Adipocyte (in vitro differentiated cells): ENCODE data around the gene MAD1L1.

ENCODE experiments used
- DNase-seq: peaks from one replicate; pipeline ENCODE4 v3.0.0-alpha.2; 2015; ENCODE audit warnings: low read depth
- H3K27me3 ChIP-seq: replicated peaks from 2 replicates; pipeline ENCODE4 v1.7.0; 2013; ENCODE audit warnings: mild to moderate bottlenecking, low read length, moderate library complexity; ENCODE audit not compliant: control insufficient read depth, insufficient read depth
- H3K36me3 ChIP-seq: 2 replicates; pipeline ENCODE4 v1.7.0; 2013; ENCODE audit warnings: low read length, mild to moderate bottlenecking, moderate library complexity; ENCODE audit not compliant: control insufficient read depth, insufficient read depth, severe bottlenecking
- H3K4me1 ChIP-seq: 2 replicates; pipeline ENCODE4 v1.7.0; 2013; ENCODE audit warnings: mild to moderate bottlenecking, low read length, moderate library complexity; ENCODE audit not compliant: control insufficient read depth, insufficient read depth
- H3K4me3 ChIP-seq: 2 replicates; pipeline ENCODE4 v1.7.0; 2013; ENCODE audit warnings: mild to moderate bottlenecking, low read length, moderate library complexity
- H3K9ac ChIP-seq: 2 replicates; pipeline ENCODE4 v1.7.0; 2013; ENCODE audit warnings: mild to moderate bottlenecking, low read length, moderate library complexity
- H3K9me3 ChIP-seq: 2 replicates; pipeline ENCODE4 v1.7.0; 2013; ENCODE audit warnings: mild to moderate bottlenecking, low read length, moderate library complexity; ENCODE audit not compliant: control insufficient read depth

Gene MAD1L1

DNA sequence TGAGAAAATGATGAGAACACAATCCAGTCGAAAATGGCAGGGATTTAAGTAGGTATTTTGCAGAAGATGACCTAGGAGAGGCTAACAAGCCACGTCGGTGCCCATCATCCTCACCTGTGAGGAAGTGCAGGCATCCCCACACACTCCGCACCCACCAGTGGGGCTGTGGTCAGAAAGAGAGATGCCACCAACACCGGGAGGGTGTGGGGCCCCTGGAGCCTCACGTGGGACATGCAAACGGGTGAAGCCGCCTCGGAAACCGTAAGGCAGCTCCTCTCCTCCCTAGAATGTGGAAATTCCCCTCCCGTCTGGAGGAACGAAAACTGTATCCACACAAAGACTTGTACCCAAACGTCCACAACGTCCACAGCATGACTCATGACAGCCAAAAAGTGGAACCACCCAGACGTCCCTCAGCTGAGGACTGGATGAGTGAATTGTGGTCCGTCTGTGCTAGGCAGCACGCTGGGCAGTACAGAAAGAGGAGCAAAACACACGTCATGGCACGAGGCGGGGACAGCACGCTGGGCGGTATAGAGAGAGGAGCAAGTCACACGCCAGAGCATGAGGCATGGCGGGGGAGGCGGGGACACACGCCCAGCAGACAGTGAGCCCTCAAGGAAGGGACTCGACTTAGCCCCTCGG is 316.7 kb downstream of the MAD1L1 start:
- Histone ChIP-seq H3K4me3 (no peak overlapping the region), H3K36me3 (no peaks in the 10 kb centered on the region), H3K9me3 (no peaks in the 10 kb centered on the region), H3K4me1 (peaks cover 35% of the 10 kb centered on the region), H3K27me3 (no peaks in the 10 kb centered on the region), H3K9ac (no peak overlapping the region)
- no peak for DNase-seq

DNA sequence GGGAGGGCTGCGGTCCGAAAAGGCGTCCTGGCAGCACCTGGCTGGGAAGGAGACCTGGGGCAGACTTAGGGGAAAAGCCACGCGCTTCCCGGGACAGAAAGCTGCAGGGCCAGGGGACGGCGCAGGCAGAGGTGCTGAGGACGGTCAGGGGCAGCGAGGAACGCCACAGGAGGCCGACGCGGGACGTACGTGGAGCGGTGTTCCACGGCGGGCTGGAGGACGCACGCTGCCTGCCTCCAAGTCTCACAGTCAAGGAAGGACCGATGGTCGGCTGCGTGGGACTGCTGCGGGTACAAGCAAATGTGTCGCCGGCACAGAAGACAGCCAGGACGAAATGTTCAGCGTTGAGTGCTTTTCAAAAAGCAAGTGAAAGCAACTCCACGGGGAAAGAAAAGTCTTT is 317.4 kb downstream of the MAD1L1 start:
- no peak overlapping the region for H3K4me3 ChIP-seq
- no peak for DNase-seq

DNA sequence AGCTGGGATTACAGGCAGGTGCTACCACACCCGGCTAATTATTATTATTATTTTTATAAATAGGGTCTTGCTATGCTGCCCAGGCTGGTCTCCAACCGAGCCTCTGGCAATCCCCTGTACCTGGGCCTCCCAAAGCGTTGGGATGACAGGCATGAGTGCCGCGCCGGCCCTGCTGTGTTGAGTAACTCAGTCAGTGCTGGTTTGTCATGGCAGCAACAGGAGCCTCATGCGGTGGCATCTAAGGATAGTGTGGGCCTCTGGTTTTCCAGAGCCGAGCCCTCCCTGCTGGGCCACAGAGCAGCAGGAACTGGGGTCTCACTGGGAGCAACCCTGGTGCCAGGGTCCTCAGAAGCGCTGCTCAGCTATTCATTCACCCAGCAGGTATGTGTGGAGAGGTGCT is 318.0 kb downstream of the MAD1L1 start:
- no peaks in the 10 kb centered on the region for H3K27me3 ChIP-seq
- H3K4me3 ChIP-seq, result no peak overlapping the region
- H3K4me1 ChIP-seq, result peaks cover 32% of the 10 kb centered on the region
- DNase-seq, result no peak
- no peaks in the 10 kb centered on the region for H3K9me3 ChIP-seq
- no peak overlapping the region for H3K9ac ChIP-seq
- H3K36me3 ChIP-seq, result no peaks in the 10 kb centered on the region

More for the DNA sequence above, 317.4 kb downstream of the MAD1L1 start:
- no peak overlapping the region for H3K9ac ChIP-seq
- peaks cover 35% of the 10 kb centered on the region for H3K4me1 ChIP-seq
- no peaks in the 10 kb centered on the region for H3K27me3 ChIP-seq
- H3K9me3 ChIP-seq, result no peaks in the 10 kb centered on the region
- no peaks in the 10 kb centered on the region for H3K36me3 ChIP-seq

DNA sequence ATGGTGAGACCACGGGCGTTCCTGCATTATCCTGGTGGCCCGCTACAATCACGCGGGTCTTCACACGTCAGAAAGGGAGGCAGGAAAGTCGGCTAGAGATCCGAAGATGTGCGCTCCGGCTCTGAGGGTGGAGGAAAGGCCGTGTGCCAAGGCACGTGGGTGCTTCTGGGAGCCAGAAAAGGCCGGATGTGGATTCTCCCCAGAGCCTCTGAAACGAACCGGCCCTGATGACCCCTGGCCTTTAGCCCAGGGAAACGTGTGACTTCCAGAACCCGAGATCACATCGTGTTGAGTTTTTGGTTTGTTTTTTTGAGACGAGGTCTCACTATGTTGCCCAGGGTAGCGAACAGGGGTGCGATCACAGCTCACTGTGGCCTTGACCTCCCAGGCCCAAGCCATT is 318.4 kb downstream of the MAD1L1 start:
- Histone ChIP-seq H3K27me3 (no peaks in the 10 kb centered on the region), H3K4me1 (peaks cover 27% of the 10 kb centered on the region), H3K4me3 (no peak overlapping the region), H3K9ac (peak overlapping the region; percentile 25), H3K36me3 (no peaks in the 10 kb centered on the region), H3K9me3 (no peaks in the 10 kb centered on the region)
- no peak for DNase-seq

DNA sequence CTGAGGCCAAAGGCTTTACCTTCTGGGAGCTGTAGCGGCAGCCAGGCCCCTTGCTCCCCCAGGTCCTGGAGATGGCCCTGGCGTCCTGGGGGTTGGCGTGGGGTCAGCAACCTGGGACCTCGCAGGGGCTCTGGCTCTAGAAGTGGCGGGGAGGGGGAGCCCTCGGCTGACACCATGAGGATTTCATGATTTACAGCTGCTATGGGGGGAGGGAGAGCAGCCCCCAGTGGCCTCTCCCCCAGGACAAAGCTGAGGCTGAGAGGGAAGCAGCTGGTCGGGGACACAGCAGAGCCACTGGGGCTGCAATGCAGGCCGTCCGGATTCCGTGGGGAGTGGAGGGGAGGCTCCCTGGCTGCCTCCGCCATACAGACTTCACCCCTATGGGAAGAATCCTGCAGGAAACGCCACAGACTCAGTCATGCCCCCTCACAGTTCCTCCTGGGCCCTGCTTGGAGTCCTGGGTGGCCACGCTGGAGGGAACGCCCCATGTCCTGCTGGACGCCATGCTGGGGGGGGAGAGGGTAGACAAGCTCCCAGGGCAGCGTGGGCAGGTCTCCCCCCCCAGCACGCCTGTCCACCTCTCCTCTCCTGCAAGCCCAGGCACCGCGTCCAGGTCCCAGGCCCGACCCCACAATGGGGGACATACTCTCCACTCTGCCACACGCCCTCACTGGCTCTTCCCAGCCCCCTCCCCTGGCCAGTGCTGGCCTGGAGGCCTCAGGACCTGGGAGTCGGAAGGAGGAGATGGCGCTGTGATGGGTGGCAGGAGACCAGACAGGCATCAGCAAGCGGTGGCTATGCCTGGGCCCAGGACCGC is 319.1 kb downstream of the MAD1L1 start:
- no peak overlapping the region for H3K4me3 ChIP-seq
- no peak for DNase-seq

DNA sequence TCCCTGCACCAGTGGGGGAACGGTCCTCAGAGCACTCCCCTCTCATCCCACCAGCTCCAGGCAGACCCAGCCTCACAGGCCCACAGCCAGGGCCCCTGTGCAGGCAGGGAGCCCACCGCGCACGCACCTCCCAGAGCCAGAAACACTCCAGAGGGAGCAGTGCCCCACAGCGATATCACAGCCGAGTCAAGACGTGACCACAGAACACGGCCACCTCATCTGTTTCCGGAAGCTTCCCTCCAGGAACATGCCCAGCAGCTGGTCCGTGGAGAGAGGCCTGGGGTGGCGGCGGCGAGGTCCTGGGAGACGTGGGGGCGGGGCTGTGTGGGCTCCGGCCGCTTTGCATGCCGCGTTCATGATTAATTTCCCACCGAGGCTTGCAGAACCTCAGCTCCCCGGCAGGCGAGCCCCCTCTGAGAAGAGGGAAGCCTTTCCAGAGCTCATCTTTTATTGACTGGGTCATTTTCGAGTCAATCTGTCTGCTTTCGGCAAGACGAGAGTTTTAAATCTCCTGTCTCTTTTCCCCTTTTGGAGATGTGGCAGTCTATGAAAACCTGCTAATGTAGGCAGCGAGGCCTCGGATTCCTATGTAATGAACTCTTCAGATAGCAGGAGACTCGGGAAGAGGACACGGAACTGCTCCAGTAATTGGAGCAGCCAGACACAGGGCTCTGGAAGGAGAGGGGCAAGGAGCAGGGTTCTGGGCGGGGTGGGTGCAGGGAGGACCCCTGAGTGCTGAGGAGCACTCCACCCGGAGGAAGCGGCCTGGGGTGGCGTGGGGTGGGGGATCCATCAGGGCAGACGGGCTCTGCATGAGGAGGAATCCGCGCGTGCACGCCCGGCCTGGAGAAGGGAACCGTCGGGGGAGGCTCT is 319.9 kb downstream of the MAD1L1 start:
- H3K36me3 ChIP-seq, result no peaks in the 10 kb centered on the region
- H3K9me3 ChIP-seq, result no peaks in the 10 kb centered on the region
- no peak overlapping the region for H3K4me3 ChIP-seq
- no peak overlapping the region for H3K9ac ChIP-seq
- H3K4me1 ChIP-seq, result peaks cover 27% of the 10 kb centered on the region
- no peaks in the 10 kb centered on the region for H3K27me3 ChIP-seq
- DNase-seq, result peak; percentile 93

More for the DNA sequence above, 319.1 kb downstream of the MAD1L1 start:
- Histone ChIP-seq H3K36me3 (no peaks in the 10 kb centered on the region), H3K27me3 (no peaks in the 10 kb centered on the region), H3K4me1 (peaks cover 27% of the 10 kb centered on the region), H3K9me3 (no peaks in the 10 kb centered on the region), H3K9ac (peak overlapping the region; percentile 25)

DNA sequence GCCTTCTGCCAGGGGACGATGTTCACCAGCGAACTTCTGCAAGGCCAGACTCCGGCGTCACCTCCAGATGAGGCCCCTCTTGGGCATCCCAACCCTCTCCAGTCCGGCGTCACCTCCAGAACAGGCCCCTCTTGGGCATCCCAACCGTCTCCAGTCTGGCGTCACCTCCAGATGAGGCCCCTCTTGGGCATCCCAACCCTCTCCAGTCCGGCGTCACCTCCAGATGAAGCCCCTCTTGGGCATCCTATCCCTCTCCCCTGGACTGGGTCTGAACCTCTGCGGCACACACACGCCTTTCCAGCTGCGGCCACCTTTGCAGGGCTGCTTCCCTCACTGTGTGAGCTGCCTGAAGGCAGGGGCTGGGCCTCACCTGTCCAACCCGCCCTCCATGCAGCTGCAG is 321.2 kb downstream of the MAD1L1 start:
- DNase-seq, result no peak
- no peak overlapping the region for H3K9ac ChIP-seq
- no peaks in the 10 kb centered on the region for H3K9me3 ChIP-seq
- no peak overlapping the region for H3K4me3 ChIP-seq
- H3K4me1 ChIP-seq, result peaks cover 18% of the 10 kb centered on the region
- H3K36me3 ChIP-seq, result no peaks in the 10 kb centered on the region
- no peaks in the 10 kb centered on the region for H3K27me3 ChIP-seq

DNA sequence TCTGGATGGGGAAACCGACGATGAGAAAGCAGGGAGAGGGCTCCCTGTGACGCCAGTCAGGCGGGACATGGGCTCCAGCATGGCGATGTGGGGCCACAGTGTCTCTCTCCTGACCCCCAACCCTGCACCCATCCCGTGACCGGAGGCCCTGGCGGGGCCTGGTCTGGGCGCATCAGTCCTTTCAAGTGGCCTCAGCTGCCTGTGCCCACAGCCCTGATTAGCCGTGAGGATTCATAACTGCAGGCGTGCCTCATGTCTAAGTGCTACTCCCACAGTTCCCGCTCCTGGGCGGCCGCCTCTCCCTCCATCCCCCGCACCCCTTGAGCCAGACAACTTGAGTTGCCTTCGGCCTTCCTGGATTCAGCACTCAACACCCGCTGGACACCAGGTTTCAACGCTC is 321.9 kb downstream of the MAD1L1 start:
- no peak for DNase-seq
- no peak overlapping the region for H3K4me3 ChIP-seq
- H3K9ac ChIP-seq, result no peak overlapping the region
- peaks cover 18% of the 10 kb centered on the region for H3K4me1 ChIP-seq
- no peaks in the 10 kb centered on the region for H3K36me3 ChIP-seq
- no peaks in the 10 kb centered on the region for H3K9me3 ChIP-seq
- H3K27me3 ChIP-seq, result no peaks in the 10 kb centered on the region

DNA sequence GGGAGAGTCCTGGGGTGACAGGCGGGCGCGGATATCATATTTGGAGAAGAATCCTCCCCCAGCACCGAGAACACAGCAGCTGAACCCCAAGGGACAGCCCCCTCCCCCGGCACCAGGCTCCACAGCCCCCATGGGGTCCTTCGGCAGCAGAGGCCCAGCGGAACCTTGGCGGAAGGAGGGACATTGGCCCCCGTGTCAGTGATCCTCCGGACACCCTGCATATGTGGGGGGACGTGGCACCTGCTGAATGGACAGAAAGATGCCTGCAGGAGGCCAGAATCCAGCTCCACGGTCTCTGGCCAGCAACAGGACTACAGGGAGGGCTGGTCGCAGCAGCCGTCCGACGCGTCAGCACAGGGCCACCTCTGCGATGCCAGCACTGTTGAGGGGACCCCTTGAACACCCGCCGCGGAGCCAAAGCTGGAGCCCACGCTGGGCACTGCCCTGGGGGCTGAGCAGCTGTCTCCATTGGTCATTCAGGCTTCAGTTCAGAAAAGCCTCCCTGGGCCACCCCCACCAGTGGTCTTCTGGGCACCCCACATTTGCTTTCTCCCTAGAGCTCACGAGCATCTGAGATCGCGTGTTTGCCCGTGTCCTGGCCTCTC is 322.6 kb downstream of the MAD1L1 start:
- no peaks in the 10 kb centered on the region for H3K27me3 ChIP-seq

DNA sequence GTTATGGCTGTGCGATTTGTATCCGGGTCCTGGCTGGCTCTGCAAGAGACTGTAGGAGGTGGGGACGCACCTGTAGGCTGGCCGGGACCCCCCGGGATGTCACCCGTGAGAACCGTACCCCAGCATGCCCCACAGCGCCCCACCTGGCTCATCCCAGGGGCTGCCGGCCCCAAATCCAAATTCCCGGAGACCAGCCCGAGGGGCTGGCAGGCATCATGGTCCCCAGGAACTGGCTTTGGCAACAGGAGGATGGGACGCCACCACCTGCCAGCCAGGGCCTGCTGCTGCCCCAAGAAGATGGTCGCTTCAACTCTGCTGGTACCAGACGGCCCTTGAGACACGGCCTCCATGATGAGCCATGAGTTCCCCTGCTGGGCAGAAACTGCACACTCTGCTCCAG is 323.3 kb downstream of the MAD1L1 start:
- no peaks in the 10 kb centered on the region for H3K9me3 ChIP-seq
- no peak for DNase-seq
- no peaks in the 10 kb centered on the region for H3K27me3 ChIP-seq
- H3K4me3 ChIP-seq, result no peak overlapping the region
- peaks cover 17% of the 10 kb centered on the region for H3K4me1 ChIP-seq
- H3K9ac ChIP-seq, result no peak overlapping the region
- no peaks in the 10 kb centered on the region for H3K36me3 ChIP-seq

More for the DNA sequence above, 322.6 kb downstream of the MAD1L1 start:
- peaks cover 18% of the 10 kb centered on the region for H3K4me1 ChIP-seq
- H3K9ac ChIP-seq, result no peak overlapping the region
- H3K36me3 ChIP-seq, result no peaks in the 10 kb centered on the region
- H3K4me3 ChIP-seq, result no peak overlapping the region
- H3K9me3 ChIP-seq, result no peaks in the 10 kb centered on the region
- no peak for DNase-seq
